B cell (primary cell): ENCODE measurements around the gene QSER1. TPM values are rescaled to one million over a fixed set of nuclear protein-coding genes. Genes with fewer than 3 reads are reported as not detected.

Experiments
- ATAC-seq: fragments of 200-7000 bp; cut with Tn5 transposase; one replicate; pipeline ENCODE4 v1.10.0; 2021; ENCODE audit warnings: low read depth, mild to moderate bottlenecking, moderate number of reproducible peaks, moderate library complexity
- CTCF ChIA-PET: fragments of 350-600 bp; sonication (Branson Sonifier 250); formaldehyde crosslinking; loops from one replicate; lab custom pipeline; 2021; ENCODE audit warnings: antibody characterized with exemption, inconsistent platforms; lab: Charles Lee
- POLR2A ChIA-PET: fragments of 350-600 bp; sonication (Branson Sonifier 250); formaldehyde crosslinking; loops from one replicate; lab custom pipeline; 2021; ENCODE audit warnings: antibody characterized with exemption; lab: Charles Lee
- DNase-seq: peaks from one replicate; pipeline ENCODE4 v3.0.0; 2013
- H2AFZ ChIP-seq: 2 replicates; pipeline ENCODE4 v1.6.1; 2012; ENCODE audit warnings: mild to moderate bottlenecking, low read depth, low read length; ENCODE audit not compliant: insufficient read depth, poor library complexity, severe bottlenecking
- H3K27ac ChIP-seq, 2 donors: 1 replicate in 1 of 2; 2 replicates in 1 of 2; pipeline ENCODE4 v1.5.1; 2012 to 2013; ENCODE audit warnings: low read length in 2 of 2, mild to moderate bottlenecking in 2 of 2, moderate library complexity in 1 of 2
- H3K27me3 ChIP-seq, 4 experiments: fragments of 200-600 bp in 1 of 4; sonication (generic) in 1 of 4; replicated peaks in 1 of 4; 1 replicate in 2 of 4; 2 replicates in 2 of 4; pipeline versions ENCODE4 v1.6.1 to v1.7.0; 2013 to 2016; ENCODE audit warnings: low read length in 3 of 4, mild to moderate bottlenecking in 2 of 4, mixed read lengths in 1 of 4, moderate library complexity in 1 of 4; ENCODE audit not compliant: insufficient read depth in 4 of 4, control insufficient read depth in 3 of 4; ENCODE audit errors: control extremely low read depth in 1 of 4
- H3K36me3 ChIP-seq, 2 experiments: replicated peaks in 1 of 2; 1 replicate in 1 of 2; 2 replicates in 1 of 2; pipeline versions ENCODE4 v1.6.1 to v1.7.1; 2013; ENCODE audit warnings: low read length in 1 of 2; ENCODE audit not compliant: insufficient read depth in 2 of 2, control insufficient read depth in 1 of 2; ENCODE audit errors: control extremely low read depth in 1 of 2, extremely low read depth in 1 of 2
- H3K4me1 ChIP-seq, 2 donors: fragments of 200-600 bp in 1 of 2; sonication (generic) in 1 of 2; 1 replicate in 1 of 2; 2 replicates in 1 of 2; pipeline versions ENCODE4 v1.5.1 to v1.6.1; 2013 to 2017; ENCODE audit warnings: low read length in 2 of 2; ENCODE audit not compliant: control insufficient read depth in 2 of 2, insufficient read depth in 2 of 2
- H3K4me2 ChIP-seq: replicated peaks from 2 replicates; pipeline ENCODE3; 2012; ENCODE audit warnings: mild to moderate bottlenecking, low read depth, low read length; ENCODE audit not compliant: poor library complexity, severe bottlenecking
- H3K4me3 ChIP-seq, 5 experiments: fragments of 200-600 bp in 1 of 5; sonication (generic) in 1 of 5; 1 replicate in 3 of 5; 2 replicates in 2 of 5; pipeline versions ENCODE4 v1.5.1 to v1.7.0; 2011 to 2016; ENCODE audit warnings: low read length in 4 of 5, mild to moderate bottlenecking in 4 of 5, low read depth in 2 of 5, control low read depth in 1 of 5, moderate library complexity in 1 of 5; ENCODE audit not compliant: insufficient read depth in 1 of 5; ENCODE audit errors: control extremely low read depth in 1 of 5, extremely low read depth in 1 of 5
- H3K79me2 ChIP-seq: fragments of 200-600 bp; sonication (generic); one replicate; pipeline ENCODE4 v1.6.0; 2016; ENCODE audit warnings: low read length; ENCODE audit not compliant: control insufficient read depth, insufficient read depth
- H3K9ac ChIP-seq: fragments of 200-600 bp; sonication (generic); 2 replicates; pipeline ENCODE4 v1.6.1; 2017; ENCODE audit warnings: mild to moderate bottlenecking, low read length, moderate library complexity
- H3K9me3 ChIP-seq, 3 donors: one replicate each; pipeline versions ENCODE4 v1.6.1 to v1.7.1; 2013; ENCODE audit warnings: low read length in 2 of 3; ENCODE audit not compliant: control insufficient read depth in 2 of 3, insufficient read depth in 1 of 3; ENCODE audit errors: control extremely low read depth in 1 of 3
- H4K20me1 ChIP-seq: 2 replicates; pipeline ENCODE4 v1.6.0; 2012; ENCODE audit warnings: mild to moderate bottlenecking, low read length; ENCODE audit not compliant: insufficient read depth, control insufficient read depth, poor library complexity, severe bottlenecking
- H3K27ac Mint-ChIP-seq: one replicate; pipeline ENCODE4 v1.8.0; 2021; ENCODE audit warnings: mixed read lengths
- H3K27me3 Mint-ChIP-seq: one replicate; pipeline ENCODE4 v1.8.0; 2021; ENCODE audit warnings: mixed read lengths
- H3K4me1 Mint-ChIP-seq: one replicate; pipeline ENCODE4 v1.8.0; 2021; ENCODE audit warnings: mixed read lengths
- H3K4me3 Mint-ChIP-seq: one replicate; pipeline ENCODE4 v1.8.0; 2021; ENCODE audit warnings: mixed read lengths
- H3K9me3 Mint-ChIP-seq: one replicate; pipeline ENCODE4 v1.8.0; 2022; ENCODE audit warnings: mixed read lengths; ENCODE audit not compliant: insufficient read depth
- CTCF ChIP-seq: fragments of 200-600 bp; IDR thresholded peaks from one replicate; pipeline ENCODE4 v1.8.0; 2022; ENCODE audit warnings: antibody characterized with exemption, mild to moderate bottlenecking
- EZH2 ChIP-seq: IDR thresholded peaks from 2 replicates; pipeline ENCODE4 v1.6.1; 2012; ENCODE audit warnings: borderline replicate concordance, low read depth, mild to moderate bottlenecking, moderate library complexity, low read length; ENCODE audit not compliant: insufficient read depth, poor library complexity, severe bottlenecking
- WGBS: methylation state at CpG from one replicate; pipeline ENCODE4 v1.1.5; 2013; ENCODE audit warnings: missing lambda C conversion rate; ENCODE audit not compliant: insufficient coverage; 5-methylcytosine and 5-hydroxymethylcytosine counted together
- intact Hi-C: fragments of 100-400 bp; cut with micrococcal nuclease; formaldehyde crosslinking; loops from one replicate; pipeline ENCODE4 v1.10.0; 2022
- polyA plus RNA-seq: library from polyadenylated mRNA; depleted of rRNA; stranded (reverse); fragments of >200 nt; gene quantifications from 2 replicates; pipeline ENCODE4 v1.2.3, GENCODE V29; 2012
- total RNA-seq, 2 donors: library from RNA; stranded (reverse); fragments of 120-200 nt in 1 of 2; gene quantifications; 1 replicate in 1 of 2; 2 replicates in 1 of 2; pipeline versions ENCODE4 v1.2.3 to v1.2.4, GENCODE V29; 2013 to 2022

QSER1 gene
- total and polyA plus RNA-seq, 2 donors (not counting 1 experiment from before 2014, with no cell fraction given) = 2.5 to 23.1 TPM

DNA sequence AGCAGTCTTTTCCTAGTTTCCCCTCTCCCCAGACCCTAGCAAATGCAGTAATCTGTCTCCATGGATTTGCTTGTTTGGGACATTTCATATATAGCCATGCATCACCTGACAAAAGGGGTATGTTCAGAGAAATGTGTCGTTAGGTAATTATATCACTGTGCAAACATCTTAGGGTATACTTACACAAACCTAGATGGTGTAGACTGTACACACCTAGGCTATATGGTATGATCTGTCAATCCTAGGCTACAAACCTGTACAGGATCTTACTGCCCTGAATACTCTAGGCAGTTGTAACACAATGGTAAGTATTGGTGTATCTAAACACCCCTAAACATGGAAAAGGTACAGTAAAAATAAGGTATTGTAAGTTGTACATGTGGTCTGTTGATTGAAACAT lies 23.8 kb downstream of the QSER1 start:
- no peaks in the 10 kb centered on the region for H3K9me3 Mint-ChIP-seq
- no peak overlapping the region for H3K27ac Mint-ChIP-seq
- H3K4me2 ChIP-seq = no peak overlapping the region
- POLR2A ChIA-PET = no interaction called here
- WGBS = no CpG with 5 or more reads among the region's 1 CpG
- H3K4me1 ChIP-seq = no peaks in the 10 kb centered on the region
- no peak overlapping the region for H3K4me3 Mint-ChIP-seq
- no peak overlapping the region for H3K9ac ChIP-seq
- no peaks in the 10 kb centered on the region for H3K27me3 ChIP-seq
- DNase-seq = no peak
- CTCF ChIA-PET = no interaction called here
- H3K9me3 ChIP-seq = peaks cover 0 to 1% (median 0%) of the 10 kb centered on the region in 3 donors
- H3K4me1 Mint-ChIP-seq = peaks cover 10% of the 10 kb centered on the region
- no peak overlapping the region for H3K27ac ChIP-seq
- H3K79me2 ChIP-seq = peaks cover 32% of the 10 kb centered on the region
- H3K27me3 Mint-ChIP-seq = no peaks in the 10 kb centered on the region
- intact Hi-C loops = no loop called here
- H4K20me1 ChIP-seq = no peaks in the 10 kb centered on the region
- TF ChIP-seq EZH2 (no peak), CTCF (no peak)
- H2AFZ ChIP-seq = no peak overlapping the region
- no peak for ATAC-seq
- H3K36me3 ChIP-seq = no peaks in the 10 kb centered on the region
- H3K4me3 ChIP-seq = no peak overlapping the region

DNA sequence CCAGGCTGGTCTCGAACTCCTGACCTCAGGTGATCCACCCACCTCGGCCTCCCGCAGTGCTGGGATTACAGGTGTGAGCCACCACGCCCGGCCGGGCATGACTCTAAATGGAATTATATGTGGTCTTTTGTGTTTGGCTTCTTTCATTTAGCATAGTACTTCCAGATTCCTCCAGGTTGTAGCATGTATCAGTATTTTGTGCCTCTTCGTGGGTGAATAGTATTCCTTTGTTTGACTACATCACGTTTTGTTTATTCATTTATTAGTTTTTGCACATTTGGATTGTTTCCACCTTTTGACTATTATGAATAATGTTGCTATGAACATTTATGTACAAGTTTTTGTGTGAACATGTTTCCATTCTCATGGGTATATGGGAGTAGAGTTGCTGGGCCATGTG lies 24.4 kb downstream of the QSER1 start:
- H3K27me3 ChIP-seq = no peaks in the 10 kb centered on the region
- no peak overlapping the region for H2AFZ ChIP-seq
- H3K4me2 ChIP-seq = no peak overlapping the region
- no peaks in the 10 kb centered on the region for H4K20me1 ChIP-seq
- Mint-ChIP-seq H3K9me3 (no peaks in the 10 kb centered on the region), H3K27ac (no peak overlapping the region), H3K4me3 (no peak overlapping the region), H3K4me1 (peaks cover 9% of the 10 kb centered on the region), H3K27me3 (no peaks in the 10 kb centered on the region)
- no peaks in the 10 kb centered on the region for H3K36me3 ChIP-seq
- intact Hi-C loops = no loop called here
- ChIA-PET POLR2A (interaction anchor here (0.6 kb wide), 1 partner anchor 742 kb away, joined by 3 read pairs; no protein-coding TSS in a partner anchor), CTCF (no interaction called here)
- no CpG with 5 or more reads among the region's 8 CpGs for WGBS
- ATAC-seq = no peak
- H3K9me3 ChIP-seq = no peaks in the 10 kb centered on the region
- H3K79me2 ChIP-seq = peaks cover 32% of the 10 kb centered on the region
- no peak overlapping the region for H3K9ac ChIP-seq
- H3K4me3 ChIP-seq = no peak overlapping the region
- DNase-seq = no peak
- H3K27ac ChIP-seq = no peak overlapping the region
- TF ChIP-seq EZH2 (no peak), CTCF (no peak)
- H3K4me1 ChIP-seq = no peaks in the 10 kb centered on the region
